Peyer's patch (tissue), 4 donors: ENCODE results near the gene C13orf42. TPM values are rescaled to one million over a fixed set of nuclear protein-coding genes. Genes with fewer than 3 reads are reported as not detected.

ENCODE experiments used
- DNase-seq, 3 donors: peaks; one replicate each; pipeline ENCODE4 v3.0.0-alpha.2; 2017 to 2019
- H3K27ac ChIP-seq, 4 donors: fragments of 200-600 bp; sonication (generic); one replicate each; pipeline ENCODE4 v1.5.1; 2016 to 2019
- H3K27me3 ChIP-seq, 2 donors: fragments of 200-600 bp; sonication (generic); one replicate each; pipeline ENCODE4 v1.5.1; 2019
- H3K36me3 ChIP-seq, 3 donors: fragments of 200-600 bp; sonication (generic); one replicate each; pipeline ENCODE4 v1.5.1; 2016 to 2019
- H3K4me1 ChIP-seq, 4 donors: fragments of 200-600 bp; sonication (generic); one replicate each; pipeline ENCODE4 v1.5.1; 2016 to 2019
- H3K4me3 ChIP-seq, 4 donors: fragments of 200-600 bp; sonication (generic); 1 replicate in 3 of 4; 2 replicates in 1 of 4; pipeline ENCODE4 v1.5.1; 2016 to 2019; ENCODE audit warnings: mild to moderate bottlenecking in 1 of 4
- H3K9me3 ChIP-seq, 4 donors: fragments of 200-600 bp; sonication (generic); one replicate each; pipeline ENCODE4 v1.5.1; 2016 to 2019; ENCODE audit warnings: mild to moderate bottlenecking in 1 of 4
- CTCF ChIP-seq, 6 experiments: fragments of 450-650 bp in 4 of 6; fragments of 200-600 bp in 2 of 6; sonication (generic) in 1 of 6; IDR thresholded peaks; one replicate each; pipeline ENCODE4 v1.5.1; 2017 to 2019; ENCODE audit warnings: antibody characterized with exemption in 6 of 6, mild to moderate bottlenecking in 3 of 6, moderate library complexity in 1 of 6
- POLR2A ChIP-seq, 2 donors: fragments of 450-650 bp; IDR thresholded peaks; one replicate each; pipeline ENCODE4 v1.5.1; 2017; ENCODE audit warnings: antibody characterized with exemption in 2 of 2, mild to moderate bottlenecking in 2 of 2, moderate library complexity in 2 of 2
- total RNA-seq, 4 donors: library from RNA; depleted of rRNA; stranded (reverse); fragments of >200 nt; gene quantifications; one replicate each; pipeline ENCODE4 v1.1.0, GENCODE V29; 2016

The C13orf42 gene
- total RNA-seq, 4 donors from 2014 or later = not detected

GRCh38 chr13:51035978-51036377 lies 75.1 kb downstream of the C13orf42 start:
- H3K27ac ChIP-seq = no peak overlapping the region
- H3K4me1 ChIP-seq = no peaks in the 10 kb centered on the region
- H3K9me3 ChIP-seq = no peaks in the 10 kb centered on the region
- no peaks in the 10 kb centered on the region for H3K27me3 ChIP-seq
- DNase-seq = no peak
- TF ChIP-seq CTCF (IDR thresholded peaks at IDR 0.05) = no peak
- TF ChIP-seq POLR2A (IDR thresholded peaks at IDR 0.05) = no peak
- H3K36me3 ChIP-seq = no peaks in the 10 kb centered on the region
- H3K4me3 ChIP-seq = no peak overlapping the region

- Histone ChIP-seq H3K27me3 (no peaks in the 10 kb centered on the region), H3K4me3 (no peak overlapping the region), H3K36me3 (no peaks in the 10 kb centered on the region), H3K27ac (no peak overlapping the region), H3K4me1 (no peaks in the 10 kb centered on the region), H3K9me3 (no peaks in the 10 kb centered on the region)
- TF ChIP-seq CTCF (IDR thresholded peaks at IDR 0.05) (no peak), POLR2A (IDR thresholded peaks at IDR 0.05) (no peak)
- DNase-seq = no peak
Observed at GRCh38 chr13:51035469-51035868, 75.6 kb downstream of the C13orf42 start.

- Histone ChIP-seq H3K36me3 (no peaks in the 10 kb centered on the region), H3K4me1 (no peaks in the 10 kb centered on the region), H3K27me3 (no peaks in the 10 kb centered on the region), H3K4me3 (no peak overlapping the region), H3K9me3 (no peaks in the 10 kb centered on the region), H3K27ac (no peak overlapping the region)
- TF ChIP-seq CTCF (IDR thresholded peaks at IDR 0.05) (no peak), POLR2A (IDR thresholded peaks at IDR 0.05) (no peak)
- DNase-seq = no peak
Observed at GRCh38 chr13:51034906-51035305, 76.2 kb downstream of the C13orf42 start.

GRCh38 chr13:51033421-51034185 lies 77.5 kb downstream of the C13orf42 start:
- no peak for DNase-seq

DNA sequence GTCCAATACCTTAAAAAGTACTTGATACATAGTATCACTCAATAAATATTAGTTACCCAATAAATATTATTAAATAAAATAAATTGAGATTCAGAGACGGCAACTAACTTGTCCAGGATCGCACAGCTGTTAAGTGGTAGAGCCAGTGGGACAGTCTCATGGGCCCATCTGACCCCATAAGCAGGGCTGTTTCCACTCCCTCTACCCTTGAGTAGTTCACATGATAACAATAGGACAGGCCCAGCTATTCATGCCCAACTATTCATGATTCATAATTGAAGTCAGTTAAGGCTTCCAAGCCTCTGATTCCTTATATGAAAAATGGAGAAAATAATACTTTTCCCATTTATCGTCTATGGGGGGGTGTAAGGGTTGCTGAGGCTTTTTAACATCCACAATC lies 78.2 kb downstream of the C13orf42 start:
- H3K27ac ChIP-seq = no peak overlapping the region
- H3K4me1 ChIP-seq = no peaks in the 10 kb centered on the region
- H3K27me3 ChIP-seq = no peaks in the 10 kb centered on the region
- H3K36me3 ChIP-seq = no peaks in the 10 kb centered on the region
- TF ChIP-seq CTCF (IDR thresholded peaks at IDR 0.05) = no peak
- no peak for TF ChIP-seq POLR2A (IDR thresholded peaks at IDR 0.05)
- no peak overlapping the region for H3K4me3 ChIP-seq
- H3K9me3 ChIP-seq = no peaks in the 10 kb centered on the region
- DNase-seq = no peak

More at GRCh38 chr13:51033421-51034185, 77.5 kb downstream of the C13orf42 start:
- Histone ChIP-seq H3K27ac (no peak overlapping the region), H3K36me3 (no peaks in the 10 kb centered on the region), H3K4me3 (no peak overlapping the region), H3K9me3 (no peaks in the 10 kb centered on the region), H3K27me3 (no peaks in the 10 kb centered on the region), H3K4me1 (no peaks in the 10 kb centered on the region)
- TF ChIP-seq CTCF (IDR thresholded peaks at IDR 0.05) = no peak
- no peak for TF ChIP-seq POLR2A (IDR thresholded peaks at IDR 0.05)

Other genes with a start within 250 kb of the C13orf42 start
- 10 to 100 TPM; 20.0 to 88.3 (median 28.2) TPM for gene RNASEH2B, start 201.5 kb downstream of the C13orf42 start, total RNA-seq
- gene FAM124A, start 111.1 kb upstream of the C13orf42 start, total RNA-seq = 1 to 10 TPM in 2 of 4 donors, under 1 TPM in 2; 0.35 to 3.2 (median 1.5) TPM
- not detected for gene SERPINE3, start 228.4 kb upstream of the C13orf42 start, total RNA-seq